ENCODE data around the gene DOCK7. TPM values are rescaled to one million over a fixed set of nuclear protein-coding genes. Genes with fewer than 3 reads are reported as not detected.
"Not testable (repeated sequence)": the region's sequence is repeated elsewhere in the genome, so short reads cannot be mapped to it uniquely, and the experiment has no call there.

The DOCK7 gene
- total RNA-seq, 1 donor from 2014 or later: 8.5 TPM

DNA sequence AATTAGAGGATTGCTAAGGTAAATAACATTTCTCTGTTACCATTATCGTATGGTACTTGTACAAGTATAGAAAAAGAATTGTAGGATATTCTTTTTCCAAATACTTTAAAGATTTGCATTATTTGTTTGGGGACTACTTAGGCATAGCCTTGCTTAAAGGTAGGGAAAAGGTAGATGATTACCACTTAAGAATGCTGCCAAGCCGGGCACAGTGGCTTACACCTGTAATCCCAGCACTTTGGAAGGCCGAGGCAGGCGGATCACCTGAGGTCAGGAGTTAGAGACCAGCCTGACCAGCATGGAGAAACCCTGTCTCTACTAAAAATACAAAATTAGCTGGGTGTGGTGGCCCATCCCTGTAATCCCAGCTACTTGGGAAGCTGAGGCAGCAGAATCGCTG is 10.0 kb upstream of the DOCK7 start:
- DNase-seq (ENCODE audit: missing footprints); ATAC-seq; intact Hi-C loops (cut with DNase I): not testable (repeated sequence)

DNA sequence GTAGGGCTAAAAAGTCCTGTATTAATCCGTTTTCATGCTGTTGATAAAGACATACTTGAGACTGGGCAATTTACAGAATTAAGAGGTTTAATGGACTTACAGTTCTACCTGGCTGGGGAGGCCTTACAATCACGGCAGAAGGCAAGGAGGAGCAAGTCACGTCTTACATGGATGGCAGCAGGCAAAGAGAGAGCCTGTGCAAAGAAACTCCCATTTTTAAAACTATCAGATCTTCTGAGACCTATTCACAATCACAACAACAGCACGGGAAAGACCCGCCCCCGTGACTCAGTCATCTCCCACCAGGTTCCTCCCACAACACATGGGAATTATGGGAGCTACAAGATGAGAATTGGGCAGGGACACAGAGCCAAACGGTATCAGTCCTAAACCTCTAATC is 6.3 kb upstream of the DOCK7 start:
- not testable (repeated sequence) for ATAC-seq; DNase-seq (ENCODE audit: missing footprints)
- intact Hi-C loops (cut with DNase I): loop anchor here (5.0 kb wide), 1 partner anchor 48 kb away; no protein-coding TSS in a partner anchor

DNA sequence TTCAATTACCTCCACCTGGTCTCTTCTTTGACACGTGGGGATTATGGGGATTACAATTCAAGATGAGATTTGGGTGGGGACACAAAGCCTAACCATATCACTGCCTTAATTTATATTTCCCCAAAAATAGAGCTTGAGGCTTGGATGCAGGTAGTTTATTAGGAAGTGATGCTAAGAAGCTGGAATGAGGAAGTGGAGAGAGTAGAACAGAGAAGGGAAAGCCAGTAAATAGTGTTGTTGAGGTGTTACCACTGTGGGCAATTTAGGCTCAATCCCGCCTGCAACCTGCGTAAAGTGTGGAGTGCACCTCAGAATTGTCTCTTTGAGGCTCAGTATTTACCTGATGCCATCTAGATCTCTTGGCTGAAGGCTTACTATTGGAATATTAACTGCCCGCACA is 4.9 kb upstream of the DOCK7 start:
- no peak for DNase-seq (ENCODE audit: missing footprints)
- intact Hi-C loops (cut with DNase I): loop anchor here (5.0 kb wide), 1 partner anchor 49 kb away; no protein-coding TSS in a partner anchor
- no peak for ATAC-seq

- no peak for ATAC-seq
- intact Hi-C loops (cut with DNase I): loop anchor here (5.0 kb wide), 1 partner anchor 51 kb away; no protein-coding TSS in a partner anchor
- no peak for DNase-seq (ENCODE audit: missing footprints)
These were observed 3.1 kb upstream of the DOCK7 start for GRCh38 chr1:62691062-62691844.

DNA sequence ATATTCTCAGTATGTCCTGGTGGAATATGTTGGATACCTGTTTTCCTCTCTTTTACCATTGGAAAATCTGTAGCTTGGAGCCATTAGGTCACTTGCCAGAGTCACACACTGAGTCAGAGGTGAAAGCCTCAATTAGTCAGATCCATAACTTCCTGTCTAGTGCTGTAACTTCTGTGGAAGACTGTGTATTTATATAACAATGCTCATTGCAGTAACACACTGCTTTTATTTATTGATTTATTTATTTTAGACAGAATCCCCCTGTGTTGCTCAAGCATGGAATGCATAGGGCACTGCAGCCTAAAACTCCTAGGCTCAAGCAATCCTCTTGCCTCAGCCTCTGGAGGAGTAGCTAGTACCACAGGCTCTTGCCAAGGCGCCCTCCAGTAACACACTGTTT is 1.3 kb upstream of the DOCK7 start:
- intact Hi-C loops (cut with DNase I): no loop called here

GRCh38 chr1:62688687-62689085 is 500 bp upstream of the DOCK7 start:
- intact Hi-C loops (cut with DNase I): no loop called here
- no peak for ATAC-seq
- no peak for DNase-seq (ENCODE audit: missing footprints)

More for the DNA sequence above, 1.3 kb upstream of the DOCK7 start:
- no peak for DNase-seq (ENCODE audit: missing footprints)
- ATAC-seq: no peak

- DNase-seq (ENCODE audit: missing footprints): no peak
- ATAC-seq: peak; percentile 17
- intact Hi-C loops (cut with DNase I): no loop called here
These were observed 724 bp downstream of the DOCK7 start for GRCh38 chr1:62687421-62687902.

DNA sequence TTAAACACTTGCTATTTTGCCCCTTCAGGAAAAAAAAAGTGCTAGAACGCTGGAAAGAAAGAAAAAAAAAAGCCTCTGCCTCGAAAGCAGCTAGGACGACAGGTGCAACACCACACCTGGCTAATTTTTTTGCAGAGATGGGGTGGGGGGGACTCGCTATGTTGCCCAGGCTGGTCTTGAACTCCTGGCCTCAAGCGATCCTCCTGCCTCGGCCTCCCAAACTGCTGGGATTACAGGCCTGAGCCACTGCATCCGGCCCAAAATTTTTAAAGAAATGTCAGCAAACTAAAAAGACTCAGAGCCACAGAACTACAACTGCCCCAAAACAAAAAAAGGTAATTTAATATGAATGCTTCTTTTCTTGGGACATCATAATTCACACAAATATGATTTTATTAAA is 1.4 kb downstream of the DOCK7 start:
- intact Hi-C loops (cut with DNase I): no loop called here
- no peak for ATAC-seq
- DNase-seq (ENCODE audit: missing footprints): no peak

DNA sequence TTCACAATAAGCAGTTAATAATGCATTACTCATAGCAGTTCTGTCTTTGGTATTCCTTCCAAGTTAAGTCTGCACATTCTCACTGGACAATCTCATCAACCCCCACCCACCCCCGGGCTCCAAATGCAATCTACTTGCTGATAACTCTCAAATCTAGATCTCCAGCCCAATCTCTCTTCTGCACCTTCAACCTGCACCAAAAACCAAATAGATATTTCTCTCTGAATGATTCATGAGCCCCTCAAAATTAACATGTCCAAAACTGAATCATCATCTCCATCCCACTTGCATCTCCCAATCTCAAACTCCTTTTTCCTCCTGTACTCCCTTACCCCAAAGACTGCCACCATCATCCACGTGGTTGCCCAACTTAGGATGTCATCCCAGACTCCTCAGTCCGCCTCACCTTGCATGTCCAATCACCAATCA is 2.7 kb downstream of the DOCK7 start:
- DNase-seq (ENCODE audit: missing footprints) (no peak), ATAC-seq (no peak)
- intact Hi-C loops (cut with DNase I): no loop called here

DNA sequence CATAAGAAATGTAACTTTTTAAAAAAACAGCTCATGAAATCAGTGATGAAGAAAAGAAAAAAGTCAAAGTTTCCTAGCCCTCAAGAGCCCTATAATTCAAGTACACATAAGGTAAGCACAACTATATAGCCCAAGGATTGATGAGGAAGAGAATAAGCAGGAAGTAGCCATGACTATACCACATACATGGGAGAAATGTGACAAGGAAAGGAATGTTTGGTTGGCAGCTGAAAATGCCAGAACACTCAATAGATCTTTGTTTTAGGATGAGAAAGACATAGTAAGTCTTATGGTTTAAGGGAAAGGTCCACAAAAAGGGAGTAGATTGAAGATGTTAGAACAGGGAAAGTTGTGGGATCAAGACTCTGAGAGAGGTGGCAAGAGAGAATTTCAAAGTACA is 5.7 kb downstream of the DOCK7 start:
- no peak for ATAC-seq
- no peak for DNase-seq (ENCODE audit: missing footprints)
- intact Hi-C loops (cut with DNase I): no loop called here

DNA sequence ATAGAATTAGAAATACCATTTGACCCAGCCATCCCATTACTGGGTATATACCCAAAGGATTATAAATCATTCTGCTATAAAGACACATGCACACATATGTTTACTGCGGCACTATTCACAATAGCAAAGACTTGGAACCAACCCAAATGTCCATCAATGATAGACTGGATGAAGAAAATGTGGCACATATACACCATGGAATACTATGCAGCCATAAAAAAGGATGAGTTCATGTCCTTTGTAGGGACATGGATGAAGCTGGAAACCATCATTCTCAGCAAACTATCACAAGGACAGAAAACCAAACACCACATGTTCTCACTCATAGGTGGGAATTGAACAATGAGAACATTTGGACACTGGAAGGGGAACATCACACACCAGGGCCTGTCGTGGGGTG is 7.2 kb downstream of the DOCK7 start:
- DNase-seq (ENCODE audit: missing footprints); intact Hi-C loops (cut with DNase I); ATAC-seq: not testable (repeated sequence)

GRCh38 chr1:62677822-62678221 is 10.4 kb downstream of the DOCK7 start:
- DNase-seq (ENCODE audit: missing footprints); intact Hi-C loops (cut with DNase I); ATAC-seq: not testable (repeated sequence)

- DNase-seq (ENCODE audit: missing footprints) (no peak), ATAC-seq (no peak)
- intact Hi-C loops (cut with DNase I): no loop called here
These were observed 11.4 kb downstream of the DOCK7 start for GRCh38 chr1:62676611-62677356.

- ATAC-seq (no peak), DNase-seq (ENCODE audit: missing footprints) (no peak)
- intact Hi-C loops (cut with DNase I): no loop called here
These were observed 14.6 kb downstream of the DOCK7 start for GRCh38 chr1:62673629-62674028.

DNA sequence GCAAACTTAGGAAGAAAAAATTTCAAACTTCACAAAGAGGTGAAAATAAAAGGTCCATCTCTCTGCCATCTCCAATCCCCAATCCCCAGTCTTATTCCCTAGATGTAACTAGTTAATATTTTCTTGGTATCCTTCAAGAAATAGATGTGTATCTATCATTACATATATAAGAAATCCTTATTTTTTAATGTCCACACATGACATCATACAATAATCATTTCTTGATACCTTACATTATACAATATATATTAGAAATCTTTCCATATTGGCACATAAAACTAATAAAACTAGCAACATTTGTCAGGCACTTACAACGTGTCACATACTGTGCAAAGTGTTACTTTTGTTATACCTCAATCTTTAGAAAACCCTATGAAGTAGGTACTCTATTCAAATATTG is 16.2 kb downstream of the DOCK7 start:
- DNase-seq (ENCODE audit: missing footprints): no peak
- intact Hi-C loops (cut with DNase I): no loop called here
- no peak for ATAC-seq

GRCh38 chr1:62654744-62655143 is 33.4 kb downstream of the DOCK7 start:
- DNase-seq (ENCODE audit: missing footprints) (no peak), ATAC-seq (no peak)
- intact Hi-C loops (cut with DNase I): no loop called here

- DNase-seq (ENCODE audit: missing footprints): no peak
- no peak for ATAC-seq
- intact Hi-C loops (cut with DNase I): no loop called here
These were observed 35.8 kb downstream of the DOCK7 start for GRCh38 chr1:62652387-62652786.

- DNase-seq (ENCODE audit: missing footprints): no peak
- no peak for ATAC-seq
- intact Hi-C loops (cut with DNase I): no loop called here
These were observed 44.9 kb downstream of the DOCK7 start for GRCh38 chr1:62643283-62643682.

DNA sequence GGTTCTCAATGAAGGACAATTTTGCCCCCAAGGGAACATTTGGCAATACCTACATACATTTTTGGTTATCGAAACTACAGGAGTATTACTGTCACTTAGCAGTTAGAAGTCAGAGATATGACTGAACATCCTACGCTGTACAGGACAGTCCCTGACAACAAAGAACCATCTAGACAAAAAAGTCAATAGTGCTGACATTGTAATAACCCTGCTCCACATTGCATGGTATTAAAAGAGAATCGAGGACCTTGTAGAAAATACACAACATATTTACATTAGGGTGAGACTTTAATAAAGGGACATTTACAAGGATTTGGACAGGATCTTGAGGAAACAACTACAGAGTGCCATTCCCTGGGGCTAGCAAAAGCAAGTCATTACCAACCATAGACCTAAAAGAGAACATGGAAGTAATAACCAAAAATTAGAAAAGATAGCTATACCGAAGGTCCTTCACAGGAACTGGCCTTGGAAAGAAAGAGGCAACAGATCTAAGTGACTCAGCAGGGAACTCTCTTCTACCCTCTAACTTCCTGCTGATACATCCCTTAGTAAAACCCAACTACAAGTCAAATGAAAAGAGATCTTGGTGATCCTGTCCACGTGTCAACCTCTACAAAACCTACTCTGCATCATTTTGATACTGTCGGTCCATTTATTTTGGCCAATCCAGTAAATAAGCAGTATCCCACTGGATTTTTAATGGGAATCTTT is 50.6 kb downstream of the DOCK7 start:
- DNase-seq (ENCODE audit: missing footprints) (no peak), ATAC-seq (no peak)
- intact Hi-C loops (cut with DNase I): no loop called here

Data from Right ventricle myocardium inferior (tissue), 1 donor.